ENCODE data around the gene PRAMEF8. TPM values are rescaled to one million over a fixed set of nuclear protein-coding genes. Genes with fewer than 3 reads are reported as not detected.
"Not testable (repeated sequence)": the region's sequence is repeated elsewhere in the genome, so short reads cannot be mapped to it uniquely, and the experiment has no call there.

Gene PRAMEF8
- total RNA-seq, 1 donor from 2014 or later: not detected

DNA sequence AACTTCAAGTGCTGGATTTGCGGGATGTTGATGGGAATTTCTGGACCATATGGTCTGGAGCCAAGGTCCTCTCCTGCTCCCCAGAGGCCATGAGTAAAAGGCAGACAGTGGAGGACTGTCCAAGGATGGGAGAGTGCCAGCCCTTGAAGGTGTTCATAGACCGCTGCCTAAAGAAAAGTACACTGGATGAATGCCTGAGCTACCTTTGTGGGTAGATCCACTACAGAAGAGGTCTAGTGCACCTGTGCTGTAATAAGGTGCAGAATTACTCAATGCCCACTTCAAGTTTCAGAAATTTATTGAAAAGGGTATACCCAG is 38.4 kb downstream of the PRAMEF8 start:
- not testable (repeated sequence) for H3K27me3 Mint-ChIP-seq (ENCODE audit: unreplicated experiment); H3K27ac Mint-ChIP-seq (ENCODE audit: unreplicated experiment); DNase-seq (ENCODE audit: low spot score); H3K4me3 Mint-ChIP-seq (ENCODE audit: unreplicated experiment); H3K4me1 Mint-ChIP-seq (ENCODE audit: unreplicated experiment)
- Mint-ChIP-seq H3K9me3 (ENCODE audit: unreplicated experiment) (peaks cover 23% of the 10 kb centered on the region), H3K36me3 (ENCODE audit: low read depth, unreplicated experiment) (peaks cover 12% of the 10 kb centered on the region)

DNA sequence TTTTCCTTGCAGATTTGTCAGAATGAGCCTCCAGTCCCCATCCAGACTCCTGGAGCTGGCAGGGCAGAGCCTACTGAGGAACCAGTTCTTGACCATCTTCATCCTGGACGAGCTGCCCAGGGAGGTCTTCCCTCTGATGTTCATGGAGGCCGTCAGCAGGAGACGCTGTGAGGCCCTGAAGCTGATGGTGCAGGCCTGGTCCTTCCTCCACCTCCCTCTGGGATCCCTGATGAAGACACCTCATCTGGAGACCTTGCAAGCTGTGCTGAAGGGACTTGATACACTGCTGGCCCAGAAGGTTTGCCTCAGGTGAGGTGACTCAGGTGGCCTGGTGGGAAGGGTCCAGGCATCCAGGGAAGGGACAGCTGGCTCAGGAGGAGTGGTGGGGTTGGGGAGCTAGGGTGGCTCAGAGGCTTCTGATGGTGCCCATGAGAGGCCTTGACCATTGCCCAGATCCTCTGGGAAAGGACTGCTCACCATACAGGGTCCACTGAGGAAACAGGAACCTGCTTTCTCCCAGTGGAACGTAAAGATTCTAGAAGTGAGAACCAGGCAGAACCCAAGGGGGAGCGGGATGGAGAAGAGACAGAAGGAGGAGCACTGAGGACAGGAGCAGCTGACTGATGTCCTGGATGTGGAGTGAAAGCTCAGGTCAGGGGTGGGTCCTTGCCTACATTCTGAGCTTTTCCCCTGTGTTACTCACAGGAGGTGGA is 38.9 kb downstream of the PRAMEF8 start:
- H3K27ac Mint-ChIP-seq (ENCODE audit: unreplicated experiment); DNase-seq (ENCODE audit: low spot score); H3K4me1 Mint-ChIP-seq (ENCODE audit: unreplicated experiment); H3K4me3 Mint-ChIP-seq (ENCODE audit: unreplicated experiment): not testable (repeated sequence)
- Mint-ChIP-seq H3K27me3 (ENCODE audit: unreplicated experiment) (peaks cover 13% of the 10 kb centered on the region), H3K9me3 (ENCODE audit: unreplicated experiment) (peaks cover 28% of the 10 kb centered on the region), H3K36me3 (ENCODE audit: low read depth, unreplicated experiment) (peaks cover 12% of the 10 kb centered on the region)

DNA sequence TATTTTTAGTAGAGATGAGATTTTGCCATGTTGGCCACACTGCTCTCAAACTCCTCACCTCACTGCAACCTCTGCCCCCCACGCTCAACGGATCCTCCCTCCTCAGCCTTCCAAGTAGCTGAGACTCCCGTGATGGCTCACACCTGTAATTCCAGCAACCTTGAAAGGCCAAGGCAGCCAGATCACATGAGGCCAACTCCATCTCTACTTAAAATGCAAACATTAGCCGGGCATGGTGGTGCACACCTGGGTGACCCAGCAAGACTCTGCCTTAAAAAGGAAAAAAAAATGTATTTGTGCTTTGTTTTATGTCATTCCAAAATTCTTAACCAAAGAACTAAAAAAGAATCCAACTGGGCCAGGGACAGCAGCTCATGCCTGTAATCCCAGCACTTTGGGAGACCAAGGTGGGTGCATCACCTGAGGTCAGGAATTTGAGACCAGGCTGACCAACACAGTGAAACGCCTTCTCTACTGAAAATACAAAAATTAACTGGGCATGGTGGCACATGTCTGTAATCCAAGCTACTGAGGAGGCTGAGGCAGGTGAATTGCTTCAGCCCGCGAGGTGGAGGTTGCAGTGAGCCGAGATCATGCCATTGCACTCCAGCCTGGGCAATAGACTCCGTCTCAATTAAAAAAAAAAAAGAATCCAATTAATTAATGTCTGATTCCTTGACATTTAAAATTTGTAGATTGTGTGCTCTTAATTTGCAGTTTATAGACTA is 41.2 kb downstream of the PRAMEF8 start:
- Mint-ChIP-seq H3K27me3 (ENCODE audit: unreplicated experiment) (peaks cover 14% of the 10 kb centered on the region), H3K36me3 (ENCODE audit: low read depth, unreplicated experiment) (peaks cover 12% of the 10 kb centered on the region), H3K4me3 (ENCODE audit: unreplicated experiment) (peak overlapping the region; percentile 33), H3K9me3 (ENCODE audit: unreplicated experiment) (peaks cover 37% of the 10 kb centered on the region)
- H3K27ac Mint-ChIP-seq (ENCODE audit: unreplicated experiment); H3K4me1 Mint-ChIP-seq (ENCODE audit: unreplicated experiment); DNase-seq (ENCODE audit: low spot score): not testable (repeated sequence)

DNA sequence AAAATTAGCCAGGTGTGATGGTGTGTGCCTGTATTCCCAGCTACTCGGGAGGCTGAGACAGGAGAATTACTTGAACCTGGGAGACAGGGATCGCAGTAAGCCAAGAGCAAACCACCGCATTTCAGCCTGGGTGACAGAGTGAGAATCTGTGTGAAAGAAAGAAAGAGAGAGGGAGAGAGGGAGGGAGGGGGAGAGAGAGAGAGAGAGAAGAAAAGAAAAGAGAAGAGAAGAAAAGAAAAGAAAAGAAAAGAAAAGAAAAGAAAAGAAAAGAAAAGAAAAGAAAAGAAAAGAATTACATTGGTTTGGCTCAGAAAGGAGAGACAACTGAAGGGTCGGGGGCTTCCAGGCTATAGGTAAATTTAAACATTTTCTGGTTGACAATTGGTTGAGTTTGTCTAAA is 45.3 kb downstream of the PRAMEF8 start:
- not testable (repeated sequence) for H3K4me1 Mint-ChIP-seq (ENCODE audit: unreplicated experiment); H3K4me3 Mint-ChIP-seq (ENCODE audit: unreplicated experiment); H3K27ac Mint-ChIP-seq (ENCODE audit: unreplicated experiment); H3K36me3 Mint-ChIP-seq (ENCODE audit: low read depth, unreplicated experiment); H3K27me3 Mint-ChIP-seq (ENCODE audit: unreplicated experiment); DNase-seq (ENCODE audit: low spot score)
- H3K9me3 Mint-ChIP-seq (ENCODE audit: unreplicated experiment): peaks cover 34% of the 10 kb centered on the region

DNA sequence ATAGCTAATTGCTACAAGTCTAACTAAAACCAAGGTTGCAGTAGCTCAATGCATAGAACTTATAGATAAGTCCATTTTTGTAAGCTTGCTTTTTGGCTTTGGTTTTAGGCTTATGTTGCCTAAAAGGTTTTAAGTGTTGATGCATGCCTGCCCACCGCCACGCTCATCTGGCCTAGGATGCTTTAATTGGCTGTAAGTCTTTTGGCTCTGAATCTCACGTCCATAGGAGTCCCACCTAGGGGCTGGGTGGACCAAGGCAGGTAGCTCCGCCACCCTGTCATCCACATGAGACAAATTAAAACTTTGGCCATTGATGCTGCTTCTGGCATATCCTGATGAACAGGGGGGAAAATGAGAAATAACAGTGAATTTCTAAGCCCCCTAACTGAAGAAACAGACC is 47.4 kb downstream of the PRAMEF8 start:
- Mint-ChIP-seq H3K9me3 (ENCODE audit: unreplicated experiment) (peaks cover 35% of the 10 kb centered on the region), H3K36me3 (ENCODE audit: low read depth, unreplicated experiment) (peaks cover 10% of the 10 kb centered on the region)
- not testable (repeated sequence) for H3K4me1 Mint-ChIP-seq (ENCODE audit: unreplicated experiment); H3K27me3 Mint-ChIP-seq (ENCODE audit: unreplicated experiment); H3K27ac Mint-ChIP-seq (ENCODE audit: unreplicated experiment); H3K4me3 Mint-ChIP-seq (ENCODE audit: unreplicated experiment); DNase-seq (ENCODE audit: low spot score)

DNA sequence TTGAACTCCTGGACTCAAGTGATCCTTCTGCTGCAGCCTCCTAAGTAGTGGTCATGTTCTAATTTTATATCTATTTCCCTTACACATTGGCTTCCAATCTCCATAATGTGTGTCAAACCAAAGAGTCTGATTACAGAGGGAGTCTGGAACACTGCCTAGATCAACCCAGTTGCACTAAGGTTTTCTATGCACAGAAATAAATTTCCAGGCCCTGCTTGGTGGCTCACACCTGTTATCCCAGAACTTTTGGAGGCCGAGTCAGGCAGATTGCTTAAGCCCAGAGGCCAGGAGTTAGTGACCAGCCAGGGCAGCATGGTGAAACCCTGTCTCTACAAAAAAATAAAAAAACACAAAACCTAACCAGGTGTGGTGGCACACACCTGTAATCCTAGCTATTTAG is 50.9 kb downstream of the PRAMEF8 start:
- not testable (repeated sequence) for H3K27ac Mint-ChIP-seq (ENCODE audit: unreplicated experiment); H3K4me1 Mint-ChIP-seq (ENCODE audit: unreplicated experiment); DNase-seq (ENCODE audit: low spot score); H3K4me3 Mint-ChIP-seq (ENCODE audit: unreplicated experiment); H3K27me3 Mint-ChIP-seq (ENCODE audit: unreplicated experiment)
- H3K36me3 Mint-ChIP-seq (ENCODE audit: low read depth, unreplicated experiment): peaks cover 10% of the 10 kb centered on the region
- peaks cover 44% of the 10 kb centered on the region for H3K9me3 Mint-ChIP-seq (ENCODE audit: unreplicated experiment)

DNA sequence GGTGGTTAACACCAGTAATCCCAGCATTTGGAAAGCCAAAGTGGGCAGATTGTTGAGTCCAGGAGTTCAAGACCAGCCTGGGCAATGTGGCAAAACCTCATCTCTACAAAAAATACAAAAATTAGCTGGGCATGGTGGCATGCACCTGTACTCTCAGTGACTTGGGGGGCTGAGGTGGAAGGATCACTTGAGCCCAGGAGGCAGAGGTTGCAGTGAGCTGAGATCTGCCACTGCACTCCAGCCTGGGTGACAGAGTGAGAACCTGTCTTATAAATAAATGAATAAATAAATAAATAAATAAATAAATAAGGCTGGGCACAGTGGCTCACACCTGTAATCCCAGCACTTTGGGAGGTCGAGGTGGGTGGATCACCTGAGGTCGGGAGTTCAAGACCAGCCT is 52.9 kb downstream of the PRAMEF8 start:
- H3K9me3 Mint-ChIP-seq (ENCODE audit: unreplicated experiment): peaks cover 43% of the 10 kb centered on the region
- H3K4me3 Mint-ChIP-seq (ENCODE audit: unreplicated experiment): not testable (repeated sequence)

More for the DNA sequence above, 52.9 kb downstream of the PRAMEF8 start:
- H3K4me1 Mint-ChIP-seq (ENCODE audit: unreplicated experiment); H3K27ac Mint-ChIP-seq (ENCODE audit: unreplicated experiment); DNase-seq (ENCODE audit: low spot score); H3K27me3 Mint-ChIP-seq (ENCODE audit: unreplicated experiment); H3K36me3 Mint-ChIP-seq (ENCODE audit: low read depth, unreplicated experiment): not testable (repeated sequence)

Other genes with a start within 250 kb of the PRAMEF8 start
- gene PRAMEF27, start 228.6 kb downstream of the PRAMEF8 start, total RNA-seq (ENCODE audit: unreplicated experiment): not detected
- gene HNRNPCL3, start 224.4 kb downstream of the PRAMEF8 start, total RNA-seq (ENCODE audit: unreplicated experiment): not detected
- not detected for gene PRAMEF25, start 214.4 kb downstream of the PRAMEF8 start, total RNA-seq (ENCODE audit: unreplicated experiment)
- not detected for gene HNRNPCL2, start 168.3 kb downstream of the PRAMEF8 start, total RNA-seq (ENCODE audit: unreplicated experiment)
- not detected for gene PRAMEF26, start 129.1 kb downstream of the PRAMEF8 start, total RNA-seq (ENCODE audit: unreplicated experiment)
- gene HNRNPCL4, start 119.5 kb downstream of the PRAMEF8 start, total RNA-seq (ENCODE audit: unreplicated experiment): not detected
- gene PRAMEF9, start 113.3 kb downstream of the PRAMEF8 start, total RNA-seq (ENCODE audit: unreplicated experiment): not detected
- gene PRAMEF13, start 83.7 kb downstream of the PRAMEF8 start, total RNA-seq (ENCODE audit: unreplicated experiment): not detected
- not detected for gene PRAMEF18, start 59.0 kb downstream of the PRAMEF8 start, total RNA-seq (ENCODE audit: unreplicated experiment)
- not detected for gene PRAMEF5, start 30.9 kb downstream of the PRAMEF8 start, total RNA-seq (ENCODE audit: unreplicated experiment)
- not detected for gene PRAMEF33, start 18.4 kb upstream of the PRAMEF8 start, total RNA-seq (ENCODE audit: unreplicated experiment)
- not detected for gene PRAMEF15, start 30.4 kb upstream of the PRAMEF8 start, total RNA-seq (ENCODE audit: unreplicated experiment)
- gene PRAMEF14, start 62.0 kb upstream of the PRAMEF8 start, total RNA-seq (ENCODE audit: unreplicated experiment): not detected
- gene PRAMEF19, start 86.8 kb upstream of the PRAMEF8 start, total RNA-seq (ENCODE audit: unreplicated experiment): not detected
- not detected for gene PRAMEF17, start 104.5 kb upstream of the PRAMEF8 start, total RNA-seq (ENCODE audit: unreplicated experiment)
- gene PRAMEF20, start 125.3 kb upstream of the PRAMEF8 start, total RNA-seq (ENCODE audit: unreplicated experiment): not detected
- not detected for gene LRRC38, start 228.9 kb upstream of the PRAMEF8 start, total RNA-seq (ENCODE audit: unreplicated experiment)

Measured in endothelial cell (in vitro differentiated cells).